ENCODE data around the gene LYPD1. TPM values are rescaled to one million over a fixed set of nuclear protein-coding genes. Genes with fewer than 3 reads are reported as not detected.

LYPD1 gene
- total and polyA plus RNA-seq, 2 of the 4 experiments (the other 2 are of a cell fraction), result 66.1 to 87.6 TPM

GRCh38 chr2:132676999-132677398 is 7.0 kb upstream of the LYPD1 start:
- no peak overlapping the region for H2BK15ac ChIP-seq (ENCODE audit: low read depth, low read length)
- no peak overlapping the region for H3K56ac ChIP-seq (ENCODE audit: extremely low read depth, insufficient read depth, low read length)
- no peak overlapping the region for H3K23ac ChIP-seq (ENCODE audit: low read depth, low read length)
- H3K14ac ChIP-seq (replicated peaks; ENCODE audit: low read depth, low read length), result no peak overlapping the region
- in situ Hi-C loops (cut with MboI; ENCODE audit: low sequenced_read_pairs) (no loop called here), dilution Hi-C loops (cut with HindIII; ENCODE audit: low sequenced_read_pairs, unreplicated experiment) (no loop called here), intact Hi-C loops (cut with micrococcal nuclease) (loop anchor here (10.0 kb wide), 1 partner anchor 1168 kb away; no protein-coding TSS in a partner anchor)
- TF ChIP-seq ELK1 (IDR thresholded peaks at IDR 0.05; ENCODE audit: borderline replicate concordance, low read depth, low read length) (no peak), RAD21 (IDR thresholded peaks at IDR 0.05; ENCODE audit: low read length) (peak; percentile 19; the same call in 1 of the 2 replicates), SMC3 (IDR thresholded peaks at IDR 0.05; ENCODE audit: low read depth, low read length) (peak; percentile 20; the same call in 1 of the 2 replicates), POLR2A (IDR thresholded peaks at IDR 0.05; ENCODE audit: low read depth, low read length) (no peak)
- TF ChIP-seq, protein P1, sequence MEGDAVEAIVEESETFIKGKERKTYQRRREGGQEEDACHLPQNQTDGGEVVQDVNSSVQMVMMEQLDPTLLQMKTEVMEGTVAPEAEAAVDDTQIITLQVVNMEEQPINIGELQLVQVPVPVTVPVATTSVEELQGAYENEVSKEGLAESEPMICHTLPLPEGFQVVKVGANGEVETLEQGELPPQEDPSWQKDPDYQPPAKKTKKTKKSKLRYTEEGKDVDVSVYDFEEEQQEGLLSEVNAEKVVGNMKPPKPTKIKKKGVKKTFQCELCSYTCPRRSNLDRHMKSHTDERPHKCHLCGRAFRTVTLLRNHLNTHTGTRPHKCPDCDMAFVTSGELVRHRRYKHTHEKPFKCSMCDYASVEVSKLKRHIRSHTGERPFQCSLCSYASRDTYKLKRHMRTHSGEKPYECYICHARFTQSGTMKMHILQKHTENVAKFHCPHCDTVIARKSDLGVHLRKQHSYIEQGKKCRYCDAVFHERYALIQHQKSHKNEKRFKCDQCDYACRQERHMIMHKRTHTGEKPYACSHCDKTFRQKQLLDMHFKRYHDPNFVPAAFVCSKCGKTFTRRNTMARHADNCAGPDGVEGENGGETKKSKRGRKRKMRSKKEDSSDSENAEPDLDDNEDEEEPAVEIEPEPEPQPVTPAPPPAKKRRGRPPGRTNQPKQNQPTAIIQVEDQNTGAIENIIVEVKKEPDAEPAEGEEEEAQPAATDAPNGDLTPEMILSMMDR (conservative IDR thresholded peaks at IDR 0.05; ENCODE audit: low read depth, low read length), result peak; percentile 27; the same call in 1 of the 2 replicates
- DNase-seq (no peak), ATAC-seq (ENCODE audit: low read depth) (no peak)
- H4K8ac ChIP-seq (ENCODE audit: low read depth in 2 of 2, low read length in 2 of 2), result no peak overlapping the region
- no peak overlapping the region for H4K5ac ChIP-seq (ENCODE audit: low read depth, low read length)
- BruUV-seq (replicated peaks), result no TSS peak
- no CpG with 5 or more reads among the region's 2 CpGs for WGBS, 2 experiments (ENCODE audit: extremely low coverage in 2 of 2, insufficient read length in 1 of 2)
- H3K9me1 ChIP-seq (ENCODE audit: insufficient read depth, low read length), result peaks cover 4% of the 10 kb centered on the region; the same call in 1 of the 2 replicates
- no peaks in the 10 kb centered on the region for H3K9me3 ChIP-seq (ENCODE audit: control insufficient read depth, insufficient read depth, low read length)
- no peak overlapping the region for H3K4me3 ChIP-seq (ENCODE audit: insufficient read depth, low read depth, low read length)
- H3K27ac ChIP-seq (ENCODE audit: insufficient read depth, low read length), result no peak overlapping the region
- no peak overlapping the region for H3K4ac ChIP-seq (ENCODE audit: low read depth, low read length)
- POLR2A ChIA-PET (ENCODE audit: unreplicated experiment), result no interaction called here
- no peak overlapping the region for H4K91ac ChIP-seq (ENCODE audit: insufficient read depth, low read depth, low read length)
- no peaks in the 10 kb centered on the region for H3K27me3 ChIP-seq (ENCODE audit: control insufficient read depth, insufficient read depth, low read length)
- H2BK20ac ChIP-seq (ENCODE audit: low read depth, low read length), result no peak overlapping the region; the same call in 1 of the 2 replicates
- H3K36me3 ChIP-seq (ENCODE audit: control insufficient read depth, insufficient read depth, low read length), result no peaks in the 10 kb centered on the region
- H4K20me1 ChIP-seq (ENCODE audit: insufficient read depth, low read length), result no peaks in the 10 kb centered on the region
- no peak overlapping the region for H3K18ac ChIP-seq (ENCODE audit: low read depth, low read length)
- no peak overlapping the region; the same call in 1 of the 2 replicates for H2BK120ac ChIP-seq (ENCODE audit: low read depth, low read length)
- H3K79me1 ChIP-seq (ENCODE audit: low read depth in 1 of 2, low read length in 2 of 2), result peaks cover 0 to 15% of the 10 kb centered on the region in 2 experiments; a peak in 2 of 4 replicates
- H2AK9ac ChIP-seq (replicated peaks; ENCODE audit: low read depth, low read length, poor library complexity), result no peak overlapping the region
- peaks cover 5% of the 10 kb centered on the region; the same call in 1 of the 2 replicates for H3K4me1 ChIP-seq (ENCODE audit: control insufficient read depth, insufficient read depth, low read length)
- CTCF ChIA-PET, result no interaction called here
- H2AFZ ChIP-seq (replicated peaks; ENCODE audit: low read length, poor library complexity), result no peak overlapping the region
- no peak overlapping the region for H3K4me2 ChIP-seq (ENCODE audit: low read depth, low read length)
- no peak overlapping the region for H2AK5ac ChIP-seq (ENCODE audit: low read depth, low read length)
- H3K9ac ChIP-seq (ENCODE audit: low read depth, low read length), result no peak overlapping the region
- no peak overlapping the region for H2BK5ac ChIP-seq (ENCODE audit: low read depth, low read length, poor library complexity, severe bottlenecking)

Measured in IMR-90 (cell line).